HG02610 (cell line): ENCODE data around the gene LIPG.
A peak's percentile ranks its signal among the peaks of the same experiment; 100 is the strongest.

ENCODE experiments used
- ATAC-seq: cut with Tn5 transposase; IDR thresholded peaks from one replicate; pipeline ENCODE4 v1.9.1; 2021; ENCODE audit warnings: mild to moderate bottlenecking, moderate library complexity; ENCODE audit not compliant: unreplicated experiment

LIPG gene

GRCh38 chr18:49609256-49610021 is 47.6 kb downstream of the LIPG start:
- no peak for ATAC-seq

GRCh38 chr18:49610022-49610445 is 48.2 kb downstream of the LIPG start:
- no peak for ATAC-seq

- no peak for ATAC-seq
These were observed 49.5 kb downstream of the LIPG start for GRCh38 chr18:49611316-49611715.

GRCh38 chr18:49612515-49613033 is 50.7 kb downstream of the LIPG start:
- peak; percentile 67 for ATAC-seq

DNA sequence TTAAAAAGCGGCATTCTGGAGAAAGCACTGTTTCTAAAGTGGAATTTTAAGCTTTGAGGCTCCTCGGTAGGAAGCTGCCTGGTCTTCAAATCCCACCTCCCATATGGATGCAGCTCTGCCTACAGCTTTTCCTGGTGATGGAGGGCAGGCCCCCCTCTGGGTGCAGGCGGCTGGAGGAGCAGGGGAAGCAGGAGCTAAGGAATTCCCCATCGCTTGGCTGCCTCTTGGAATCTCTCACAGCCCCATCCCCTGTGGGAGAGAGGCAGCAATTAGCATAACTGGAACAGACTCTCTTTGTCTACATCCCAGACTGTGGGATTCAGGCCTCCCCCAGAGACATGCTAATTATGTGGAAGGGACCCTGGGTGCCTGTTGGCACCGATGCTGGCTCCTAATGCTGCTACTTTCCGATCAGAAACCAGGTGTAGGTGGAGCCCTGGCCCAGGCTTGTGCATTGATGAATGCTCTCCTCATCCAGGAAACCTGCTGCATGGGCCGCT is 51.3 kb downstream of the LIPG start:
- ATAC-seq, result no peak

GRCh38 chr18:49613641-49614151 is 51.8 kb downstream of the LIPG start:
- ATAC-seq, result no peak

DNA sequence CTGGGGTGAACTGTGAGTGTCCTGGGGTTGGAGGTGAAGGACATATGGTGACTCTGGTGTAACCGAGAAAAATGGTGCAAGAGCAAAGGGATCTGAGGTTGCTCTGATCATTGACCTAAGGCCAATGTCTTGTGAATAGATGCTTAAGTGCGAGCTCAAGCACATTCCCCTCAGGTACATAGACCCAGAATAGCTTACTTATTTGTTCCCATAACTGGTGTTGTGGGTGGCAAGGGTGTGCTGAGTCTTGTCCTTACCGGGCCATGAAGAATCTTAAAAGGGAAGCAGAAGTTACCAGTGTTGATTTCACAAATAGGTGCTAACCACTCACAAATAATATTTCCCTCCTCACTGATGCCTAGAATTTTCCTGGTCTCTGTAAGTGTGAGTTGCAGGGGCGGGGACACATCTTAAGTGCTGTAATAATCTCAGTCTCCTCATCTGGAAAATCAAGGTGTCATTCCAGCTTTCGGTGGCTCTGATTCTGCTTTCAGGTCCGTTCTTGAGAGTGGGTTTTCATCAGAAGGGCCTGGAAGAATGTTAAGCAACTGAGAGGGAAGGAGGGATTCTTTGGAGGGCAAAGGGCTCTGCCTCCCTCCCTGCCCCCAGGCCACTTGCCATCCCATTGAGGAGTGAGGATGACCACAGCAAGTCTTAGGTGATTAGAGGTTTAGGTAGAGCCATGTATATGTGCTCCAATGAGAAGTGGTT is 54.9 kb downstream of the LIPG start:
- ATAC-seq, result no peak

- ATAC-seq, result no peak
These were observed 55.5 kb downstream of the LIPG start for GRCh38 chr18:49617329-49617695.

DNA sequence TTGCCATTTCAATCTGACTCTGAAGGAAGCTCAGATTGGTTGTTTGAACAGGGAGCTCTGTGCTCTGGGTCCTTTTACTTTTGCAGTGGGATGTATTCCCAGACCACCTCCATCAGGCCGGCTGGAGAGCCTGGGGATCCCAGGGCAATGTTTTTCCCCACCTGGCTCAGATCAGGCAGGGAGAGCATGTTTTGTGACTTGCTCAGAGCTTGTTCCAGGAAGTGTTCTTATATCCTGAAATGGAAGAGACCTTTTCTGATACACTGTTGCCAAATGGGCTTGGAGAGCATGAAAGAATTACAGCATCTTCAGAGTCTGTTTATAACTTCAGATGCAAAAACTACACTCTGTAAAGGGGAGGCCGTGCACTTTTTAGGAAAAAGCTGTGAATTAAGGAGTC is 56.0 kb downstream of the LIPG start:
- no peak for ATAC-seq

- no peak for ATAC-seq
These were observed 57.2 kb downstream of the LIPG start for GRCh38 chr18:49618742-49619681.

DNA sequence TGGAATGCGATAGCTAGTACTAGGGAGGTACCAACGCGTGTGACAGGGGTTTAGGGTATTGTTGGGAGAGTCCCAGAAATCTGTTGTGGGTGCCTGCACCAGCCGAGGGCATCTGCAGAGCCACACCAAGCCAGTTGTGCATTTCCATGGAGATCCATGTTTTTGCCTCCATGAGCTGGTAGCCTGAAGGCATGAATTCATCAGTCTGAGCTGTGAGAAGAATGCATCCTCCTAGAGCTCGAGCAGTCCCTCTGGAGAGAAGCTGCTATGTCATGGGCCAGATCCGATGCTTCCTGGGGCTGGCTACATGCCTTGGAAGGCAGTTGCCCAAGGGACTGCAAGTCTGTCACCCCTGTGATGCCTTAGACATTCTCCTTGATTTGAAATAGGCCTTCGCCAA is 57.9 kb downstream of the LIPG start:
- ATAC-seq, result no peak

GRCh38 chr18:49621301-49621700 is 59.4 kb downstream of the LIPG start:
- no peak for ATAC-seq

DNA sequence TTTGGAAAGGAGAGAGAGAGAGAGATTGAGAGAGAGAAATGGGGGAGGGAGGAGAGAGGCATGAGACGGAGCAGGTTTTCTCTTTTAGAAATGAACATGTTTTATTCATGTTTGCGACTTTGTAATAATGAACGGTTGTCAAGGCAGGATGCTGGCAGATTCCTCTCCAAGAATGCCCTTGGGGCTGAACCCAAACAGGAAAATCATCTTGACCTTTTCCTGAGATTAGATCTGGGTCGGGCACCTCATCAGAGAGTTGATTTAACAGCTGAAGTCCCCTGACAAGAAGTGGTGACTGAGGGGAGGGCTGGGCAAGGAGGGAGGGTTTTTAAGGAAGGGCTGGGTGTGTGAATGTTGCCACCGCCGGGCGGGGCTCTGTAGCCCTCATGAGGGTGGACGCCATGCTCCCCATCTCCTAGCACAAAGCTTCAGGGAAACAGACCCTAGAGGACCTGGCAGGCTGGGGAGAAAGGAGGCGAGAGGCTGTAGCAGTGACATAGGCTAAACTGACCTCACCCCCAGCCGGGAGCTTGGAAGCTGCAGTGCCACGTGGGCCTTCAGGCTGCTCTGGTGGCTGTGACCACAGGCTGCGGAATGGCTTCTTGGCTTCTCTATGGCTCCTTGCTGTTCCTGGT is 60.0 kb downstream of the LIPG start:
- ATAC-seq, result no peak

DNA sequence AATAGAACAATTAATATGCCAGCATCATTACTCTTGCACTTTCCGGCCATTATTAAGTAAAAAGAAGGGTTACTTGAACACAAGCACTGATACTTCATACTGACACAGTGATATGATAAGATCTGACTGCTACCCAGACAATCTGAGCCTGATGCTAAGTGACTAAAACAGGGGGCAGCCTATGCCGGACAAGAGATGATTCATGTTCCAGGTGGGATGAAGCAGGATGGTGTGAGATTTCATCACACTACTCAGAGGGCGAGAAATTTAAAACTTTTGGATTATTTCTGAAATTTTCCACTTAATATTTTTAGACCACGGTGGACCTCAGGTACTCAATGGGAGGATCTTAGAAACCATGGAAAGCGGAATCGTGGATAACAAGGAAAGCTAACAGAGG is 61.7 kb downstream of the LIPG start:
- ATAC-seq, result no peak

DNA sequence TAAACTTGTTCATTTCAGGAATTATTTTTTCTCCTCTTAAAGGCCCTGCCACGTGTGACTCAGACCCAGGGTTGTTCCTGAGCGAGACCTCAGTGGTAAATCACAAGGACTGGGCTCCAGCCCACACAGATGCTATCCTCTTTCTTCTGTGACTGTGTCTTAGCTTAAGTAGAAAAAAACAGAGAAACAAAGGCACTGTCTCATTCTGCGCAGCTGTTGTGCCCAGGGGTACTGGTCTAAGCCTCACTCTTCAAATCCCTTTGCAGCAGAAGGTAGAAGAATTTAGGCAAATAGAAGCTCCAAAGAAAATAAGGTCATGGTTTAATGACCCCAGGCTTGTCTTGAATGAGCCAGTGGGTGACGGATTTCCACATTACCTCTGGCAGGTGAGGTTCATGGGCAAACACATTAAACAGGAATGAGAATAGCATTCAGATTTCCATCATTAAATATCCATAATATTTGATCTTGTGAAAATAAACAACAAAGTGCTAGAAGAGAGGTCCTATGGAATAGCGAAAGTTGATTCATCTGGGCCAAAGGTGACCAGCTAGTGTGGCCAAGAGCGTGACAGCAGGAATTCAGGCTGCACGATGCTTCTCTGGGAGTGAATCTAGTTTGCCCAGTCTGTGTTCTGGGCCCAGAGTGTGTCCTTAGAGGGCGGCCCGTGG is 63.3 kb downstream of the LIPG start:
- ATAC-seq, result no peak

- no peak for ATAC-seq
These were observed 65.1 kb downstream of the LIPG start for GRCh38 chr18:49626842-49627467.

- ATAC-seq, result no peak
These were observed 66.3 kb downstream of the LIPG start for GRCh38 chr18:49628119-49628518.

- ATAC-seq, result no peak
These were observed 67.3 kb downstream of the LIPG start for GRCh38 chr18:49628881-49629795.
